ENCODE measurements around the gene SPRING1. TPM values are rescaled to one million over a fixed set of nuclear protein-coding genes. Genes with fewer than 3 reads are reported as not detected.

Gene SPRING1
- total RNA-seq, 1 experiment from 2014 or later = 44.2 TPM

DNA sequence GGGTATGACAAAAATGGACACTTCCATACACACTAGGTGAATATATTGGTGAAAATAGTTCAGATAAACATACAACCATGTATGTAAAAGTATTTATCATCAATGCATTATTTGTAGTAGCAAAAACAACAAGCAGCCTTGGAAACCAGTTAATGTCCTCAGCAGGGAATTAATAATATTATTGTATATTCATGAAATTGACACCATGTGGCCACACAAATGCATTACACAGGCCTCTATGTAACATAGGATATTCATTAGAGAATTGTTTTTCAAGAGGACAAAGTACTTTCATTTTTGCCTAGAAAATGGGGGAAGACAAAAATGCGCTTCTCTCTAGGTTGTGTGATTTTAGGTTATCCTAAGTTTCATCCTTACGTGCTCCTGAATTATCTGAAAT, 24.3 kb downstream of the SPRING1 start:
- no peak for TF ChIP-seq CTCF (conservative IDR thresholded peaks at IDR 0.05)
- Histone ChIP-seq H3K79me2 (ENCODE audit: insufficient read depth, low read length) (no peaks in the 10 kb centered on the region), H2BK12ac (ENCODE audit: insufficient read length, low read depth, low read length) (no peak overlapping the region), H3K56ac (ENCODE audit: insufficient read length, low read depth, low read length) (no peak overlapping the region), H3T11ph (ENCODE audit: low read length) (no peak overlapping the region), H2BK5ac (ENCODE audit: insufficient read length, low read length) (no peak overlapping the region), H2BK20ac (ENCODE audit: low read depth, low read length, poor library complexity, severe bottlenecking) (no peak overlapping the region), H3K4me2 (ENCODE audit: insufficient read depth, insufficient read length, low read length) (no peak overlapping the region), H2AK5ac (ENCODE audit: insufficient read length, low read length) (no peak overlapping the region), H3K23me2 (ENCODE audit: insufficient read length, low read depth, low read length, poor library complexity, severe bottlenecking) (no peaks in the 10 kb centered on the region), H3K27ac (ENCODE audit: insufficient read length, low read depth, low read length) (no peak overlapping the region), H2BK120ac (ENCODE audit: low read depth, low read length, poor library complexity, severe bottlenecking) (no peak overlapping the region), H4K20me1 (ENCODE audit: control insufficient read depth, insufficient read depth, insufficient read length) (no peaks in the 10 kb centered on the region), H3K9ac (ENCODE audit: extremely low read depth, insufficient read length, low read length) (no peak overlapping the region), H4K5ac (ENCODE audit: insufficient read length, low read depth, low read length) (no peak overlapping the region), H3K79me1 (ENCODE audit: insufficient read depth, low read depth, low read length, poor library complexity, severe bottlenecking) (no peaks in the 10 kb centered on the region), H3K27me3 (ENCODE audit: insufficient read depth, low read length) (no peaks in the 10 kb centered on the region), H2AFZ (ENCODE audit: low read length) (no peak overlapping the region), H4K91ac (ENCODE audit: insufficient read length, low read depth, low read length) (no peak overlapping the region), H3K4ac (ENCODE audit: low read depth, low read length) (no peak overlapping the region), H3K14ac (ENCODE audit: insufficient read depth, low read length) (no peak overlapping the region), H3K4me1 (ENCODE audit: insufficient read depth, low read length) (no peaks in the 10 kb centered on the region; the same call in 1 of the 2 replicates), H2BK15ac (ENCODE audit: low read depth, low read length) (no peak overlapping the region), H3K23ac (ENCODE audit: insufficient read length, low read depth, low read length) (no peak overlapping the region), H4K8ac (replicated peaks; ENCODE audit: insufficient read length, low read depth, low read length) (no peak overlapping the region), H3K9me3 (ENCODE audit: control insufficient read depth, low read depth, low read length) (no peaks in the 10 kb centered on the region), H3K18ac (ENCODE audit: insufficient read length, low read depth, low read length) (no peak overlapping the region)
- no peak overlapping the region; a peak in 1 of 7 replicates for H3K27ac Mint-ChIP-seq
- H3K4me1 Mint-ChIP-seq = peaks cover 10 to 14% of the 10 kb centered on the region in 2 experiments
- no peaks in the 10 kb centered on the region for H3K9me3 Mint-ChIP-seq
- no CpG with 5 or more reads among the region's 2 CpGs for WGBS (ENCODE audit: extremely low coverage, insufficient read length, low lambda C conversion rate)
- H3K27me3 Mint-ChIP-seq (ENCODE audit: low read depth) = peaks cover 13% of the 10 kb centered on the region
- no peak overlapping the region for H3K4me3 Mint-ChIP-seq
- peaks cover 0 to 29% (median 25%) of the 10 kb centered on the region in 3 experiments; a peak in 5 of 7 replicates for H3K36me3 Mint-ChIP-seq (ENCODE audit: insufficient read depth in 1 of 3, low read depth in 3 of 3)
- no peak for DNase-seq
